Measurements from ENCODE around the gene OTP. TPM values are rescaled to one million over a fixed set of nuclear protein-coding genes. Genes with fewer than 3 reads are reported as not detected.

The OTP gene
- total RNA-seq, 1 donor from 2014 or later, result not detected

- no peak overlapping the region for H3K27ac ChIP-seq (replicated peaks)
- no peak for TF ChIP-seq CTCF (IDR thresholded peaks at IDR 0.05; ENCODE audit: borderline replicate concordance)
- H3K4me1 ChIP-seq, result no peaks in the 10 kb centered on the region
- intact Hi-C loops (cut with micrococcal nuclease), result no loop called here
- H3K4me3 ChIP-seq, result no peak overlapping the region
- H3K9me3 ChIP-seq (replicated peaks), result no peaks in the 10 kb centered on the region
- no peak for DNase-seq
- peaks cover 84% of the 10 kb centered on the region for H3K27me3 ChIP-seq (ENCODE audit: low read depth)
- H3K36me3 ChIP-seq, result no peaks in the 10 kb centered on the region
Observed at GRCh38 chr5:77662635-77663034, 24.1 kb upstream of the OTP start.

GRCh38 chr5:77658662-77659061 is 20.1 kb upstream of the OTP start:
- peaks cover 3% of the 10 kb centered on the region for H3K9me3 ChIP-seq (replicated peaks)
- no peak for TF ChIP-seq CTCF (IDR thresholded peaks at IDR 0.05; ENCODE audit: borderline replicate concordance)

GRCh38 chr5:77651343-77651742 is 12.8 kb upstream of the OTP start:
- Histone ChIP-seq H3K9me3 (replicated peaks) (no peaks in the 10 kb centered on the region), H3K27ac (replicated peaks) (no peak overlapping the region), H3K36me3 (no peaks in the 10 kb centered on the region), H3K27me3 (ENCODE audit: low read depth) (peaks cover 88% of the 10 kb centered on the region), H3K4me3 (no peak overlapping the region), H3K4me1 (no peaks in the 10 kb centered on the region)
- no peak for DNase-seq
- TF ChIP-seq CTCF (IDR thresholded peaks at IDR 0.05; ENCODE audit: borderline replicate concordance), result no peak
- intact Hi-C loops (cut with micrococcal nuclease), result no loop called here

More at GRCh38 chr5:77658662-77659061, 20.1 kb upstream of the OTP start:
- Histone ChIP-seq H3K4me3 (no peak overlapping the region), H3K27me3 (ENCODE audit: low read depth) (peaks cover 71% of the 10 kb centered on the region), H3K4me1 (no peaks in the 10 kb centered on the region), H3K27ac (replicated peaks) (no peak overlapping the region), H3K36me3 (no peaks in the 10 kb centered on the region)
- intact Hi-C loops (cut with micrococcal nuclease), result no loop called here
- DNase-seq, result no peak

GRCh38 chr5:77650686-77651085 is 12.2 kb upstream of the OTP start:
- Histone ChIP-seq H3K27me3 (ENCODE audit: low read depth) (peaks cover 94% of the 10 kb centered on the region), H3K27ac (replicated peaks) (no peak overlapping the region), H3K36me3 (no peaks in the 10 kb centered on the region), H3K4me1 (peaks cover 2% of the 10 kb centered on the region), H3K9me3 (replicated peaks) (no peaks in the 10 kb centered on the region), H3K4me3 (no peak overlapping the region)
- no peak for DNase-seq
- intact Hi-C loops (cut with micrococcal nuclease), result no loop called here
- no peak for TF ChIP-seq CTCF (IDR thresholded peaks at IDR 0.05; ENCODE audit: borderline replicate concordance)

- no peak for DNase-seq
- Histone ChIP-seq H3K27me3 (ENCODE audit: low read depth) (peaks cover 98% of the 10 kb centered on the region), H3K36me3 (no peaks in the 10 kb centered on the region), H3K4me1 (peaks cover 9% of the 10 kb centered on the region), H3K9me3 (replicated peaks) (no peaks in the 10 kb centered on the region), H3K27ac (replicated peaks) (no peak overlapping the region), H3K4me3 (no peak overlapping the region)
- no peak for TF ChIP-seq CTCF (IDR thresholded peaks at IDR 0.05; ENCODE audit: borderline replicate concordance)
- intact Hi-C loops (cut with micrococcal nuclease), result no loop called here
Observed at GRCh38 chr5:77649776-77650175, 11.3 kb upstream of the OTP start.

Data from left ventricle myocardium inferior (tissue), 1 donor.